A673 (cell line): Measurements from ENCODE around the gene POLA2.

Experiments used
- CTCF ChIP-seq: fragments of 300-800, 200-600 bp; sonication (generic); conservative IDR thresholded peaks from 2 replicates; pipeline ENCODE4 v1.5.1; 2017; ENCODE audit warnings: low read depth, mild to moderate bottlenecking, antibody characterized with exemption, low read length, moderate library complexity, mixed read lengths
- EZH2 ChIP-seq: fragments of 200-600 bp; sonication (generic); IDR thresholded peaks from 2 replicates; pipeline ENCODE4 v1.6.1; 2017; ENCODE audit warnings: borderline replicate concordance, low read depth, mild to moderate bottlenecking, mixed read lengths, antibody characterized with exemption, low read length; ENCODE audit not compliant: poor library complexity, severe bottlenecking

GRCh38 chr11:65261591-65262380 lies at the start of gene POLA2:
- no peak for TF ChIP-seq EZH2
- TF ChIP-seq CTCF: no peak
